ENCODE data around the gene PLEKHG7.
"Not testable (repeated sequence)": the region's sequence is repeated elsewhere in the genome, so short reads cannot be mapped to it uniquely, and the experiment has no call there.

Gene PLEKHG7

DNA sequence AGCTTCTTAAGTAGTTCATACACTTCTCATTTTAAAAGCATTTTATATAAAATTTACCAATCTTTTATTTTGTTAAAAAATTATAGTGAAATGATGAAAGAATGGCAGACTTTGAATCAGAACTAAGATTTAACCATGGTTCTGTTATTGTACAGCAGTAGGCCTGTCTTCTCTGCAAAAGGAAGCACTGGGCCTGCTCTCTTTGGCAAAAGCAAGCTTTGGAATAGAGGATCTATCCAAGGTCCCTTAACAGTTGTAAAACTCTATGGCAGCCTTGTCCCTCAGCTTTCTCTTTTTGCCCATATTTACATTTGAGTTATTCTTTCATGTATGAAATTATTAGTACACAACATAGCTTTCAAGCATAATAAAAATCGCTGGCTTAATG lies 82.8 kb downstream of the PLEKHG7 start:
- H3K4me3 ChIP-seq (ENCODE audit: low read length), result no peak overlapping the region
- H3K27ac ChIP-seq (ENCODE audit: low read length), result no peak overlapping the region
- H3K27me3 ChIP-seq (ENCODE audit: low read depth, low read length), result no peaks in the 10 kb centered on the region
- H3K9me3 ChIP-seq (ENCODE audit: insufficient read depth, low read length), result no peaks in the 10 kb centered on the region
- no peak overlapping the region for H3K4me2 ChIP-seq (ENCODE audit: low read length)
- TF ChIP-seq, protein P1, sequence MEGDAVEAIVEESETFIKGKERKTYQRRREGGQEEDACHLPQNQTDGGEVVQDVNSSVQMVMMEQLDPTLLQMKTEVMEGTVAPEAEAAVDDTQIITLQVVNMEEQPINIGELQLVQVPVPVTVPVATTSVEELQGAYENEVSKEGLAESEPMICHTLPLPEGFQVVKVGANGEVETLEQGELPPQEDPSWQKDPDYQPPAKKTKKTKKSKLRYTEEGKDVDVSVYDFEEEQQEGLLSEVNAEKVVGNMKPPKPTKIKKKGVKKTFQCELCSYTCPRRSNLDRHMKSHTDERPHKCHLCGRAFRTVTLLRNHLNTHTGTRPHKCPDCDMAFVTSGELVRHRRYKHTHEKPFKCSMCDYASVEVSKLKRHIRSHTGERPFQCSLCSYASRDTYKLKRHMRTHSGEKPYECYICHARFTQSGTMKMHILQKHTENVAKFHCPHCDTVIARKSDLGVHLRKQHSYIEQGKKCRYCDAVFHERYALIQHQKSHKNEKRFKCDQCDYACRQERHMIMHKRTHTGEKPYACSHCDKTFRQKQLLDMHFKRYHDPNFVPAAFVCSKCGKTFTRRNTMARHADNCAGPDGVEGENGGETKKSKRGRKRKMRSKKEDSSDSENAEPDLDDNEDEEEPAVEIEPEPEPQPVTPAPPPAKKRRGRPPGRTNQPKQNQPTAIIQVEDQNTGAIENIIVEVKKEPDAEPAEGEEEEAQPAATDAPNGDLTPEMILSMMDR (IDR thresholded peaks at IDR 0.05; ENCODE audit: low read depth, low read length), result no peak
- no peak for TF ChIP-seq EZH2phosphoT487 (IDR thresholded peaks at IDR 0.05; ENCODE audit: low read depth)
- no peak overlapping the region for H3K9ac ChIP-seq (ENCODE audit: low read length)
- no peaks in the 10 kb centered on the region for H3K79me2 ChIP-seq (ENCODE audit: low read length)
- H2AFZ ChIP-seq (ENCODE audit: low read depth, low read length), result no peak overlapping the region
- no peaks in the 10 kb centered on the region for H3K4me1 ChIP-seq (ENCODE audit: low read length)
- H4K20me1 ChIP-seq (ENCODE audit: insufficient read depth, low read length), result no peaks in the 10 kb centered on the region
- H3K36me3 ChIP-seq (replicated peaks; ENCODE audit: low read depth, low read length), result no peaks in the 10 kb centered on the region

DNA sequence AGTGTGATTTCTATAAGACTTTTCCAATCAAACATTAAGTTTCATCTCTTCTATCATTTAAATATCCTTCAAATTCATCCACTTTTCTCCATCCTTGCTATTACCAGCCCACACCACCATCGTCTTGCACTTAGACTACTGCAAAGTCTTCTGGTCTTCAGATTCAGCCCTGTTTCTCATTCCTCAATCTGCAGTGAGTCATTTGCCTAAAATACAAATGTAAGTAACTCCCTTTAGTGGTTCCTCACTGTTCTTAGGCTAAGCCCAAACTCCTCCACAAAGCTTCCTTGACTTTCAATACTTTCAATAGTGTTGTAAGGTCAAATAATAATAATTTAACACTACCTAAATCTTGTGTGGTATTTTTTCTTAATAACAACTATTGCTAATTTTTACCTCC lies 83.3 kb downstream of the PLEKHG7 start:
- H3K4me2 ChIP-seq (ENCODE audit: low read length), result no peak overlapping the region
- no peaks in the 10 kb centered on the region for H4K20me1 ChIP-seq (ENCODE audit: insufficient read depth, low read length)
- TF ChIP-seq, protein P1 (IDR thresholded peaks at IDR 0.05; ENCODE audit: low read depth, low read length), result no peak
- TF ChIP-seq EZH2phosphoT487 (IDR thresholded peaks at IDR 0.05; ENCODE audit: low read depth), result no peak
- H3K36me3 ChIP-seq (replicated peaks; ENCODE audit: low read depth, low read length), result no peaks in the 10 kb centered on the region
- no peak overlapping the region for H2AFZ ChIP-seq (ENCODE audit: low read depth, low read length)
- no peaks in the 10 kb centered on the region for H3K4me1 ChIP-seq (ENCODE audit: low read length)
- H3K27me3 ChIP-seq (ENCODE audit: low read depth, low read length), result no peaks in the 10 kb centered on the region
- H3K9ac ChIP-seq (ENCODE audit: low read length), result no peak overlapping the region
- no peak overlapping the region for H3K27ac ChIP-seq (ENCODE audit: low read length)
- no peaks in the 10 kb centered on the region for H3K79me2 ChIP-seq (ENCODE audit: low read length)
- no peak overlapping the region for H3K4me3 ChIP-seq (ENCODE audit: low read length)
- no peaks in the 10 kb centered on the region for H3K9me3 ChIP-seq (ENCODE audit: insufficient read depth, low read length)

DNA sequence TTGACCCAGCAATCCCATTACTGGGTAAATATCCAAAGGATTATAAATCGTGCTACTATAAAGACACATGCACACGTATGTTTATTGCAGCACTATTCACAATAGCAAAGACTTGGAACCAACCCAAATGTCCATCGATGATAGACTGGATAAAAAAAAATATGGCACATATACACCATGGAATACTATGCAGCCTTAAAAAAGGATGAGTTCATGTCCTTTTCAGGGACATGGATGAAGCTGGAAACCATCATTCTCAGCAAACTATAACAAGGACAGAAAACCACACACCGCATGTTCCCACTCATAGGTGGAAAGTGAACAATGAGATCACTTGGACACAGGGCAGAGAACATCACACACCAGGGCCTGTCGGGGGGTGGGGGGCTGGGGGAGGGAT lies 91.6 kb downstream of the PLEKHG7 start:
- H3K27me3 ChIP-seq (ENCODE audit: low read depth, low read length); H3K9ac ChIP-seq (ENCODE audit: low read length); H3K36me3 ChIP-seq (replicated peaks; ENCODE audit: low read depth, low read length); H3K4me2 ChIP-seq (ENCODE audit: low read length); H3K4me3 ChIP-seq (ENCODE audit: low read length); H3K27ac ChIP-seq (ENCODE audit: low read length); H3K4me1 ChIP-seq (ENCODE audit: low read length); H3K9me3 ChIP-seq (ENCODE audit: insufficient read depth, low read length); H2AFZ ChIP-seq (ENCODE audit: low read depth, low read length); H4K20me1 ChIP-seq (ENCODE audit: insufficient read depth, low read length); H3K79me2 ChIP-seq (ENCODE audit: low read length): not testable (repeated sequence)

DNA sequence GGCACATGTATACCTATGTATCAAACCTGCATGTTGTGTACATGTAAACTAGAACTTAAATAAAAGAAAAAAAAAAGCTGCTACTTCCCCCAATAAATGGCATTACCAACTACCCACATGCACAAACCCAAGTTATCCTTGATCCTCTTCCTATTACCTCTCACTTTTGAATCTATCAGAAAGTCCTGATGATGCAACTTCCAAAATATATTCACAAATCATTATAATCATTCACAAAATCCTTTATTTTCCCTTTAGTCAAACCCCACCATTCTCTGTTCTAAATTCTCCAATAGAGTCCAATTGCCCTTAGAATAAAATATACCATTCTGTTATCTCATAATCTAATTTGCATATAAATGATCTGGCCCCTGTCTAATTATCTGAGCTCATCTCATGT lies 92.0 kb downstream of the PLEKHG7 start:
- Histone ChIP-seq H3K36me3 (replicated peaks; ENCODE audit: low read depth, low read length) (peaks cover 6% of the 10 kb centered on the region), H3K4me1 (ENCODE audit: low read length) (no peaks in the 10 kb centered on the region), H4K20me1 (ENCODE audit: insufficient read depth, low read length) (no peaks in the 10 kb centered on the region), H3K9ac (ENCODE audit: low read length) (no peak overlapping the region), H3K27me3 (ENCODE audit: low read depth, low read length) (no peaks in the 10 kb centered on the region), H3K4me2 (ENCODE audit: low read length) (no peak overlapping the region), H3K9me3 (ENCODE audit: insufficient read depth, low read length) (no peaks in the 10 kb centered on the region), H3K4me3 (ENCODE audit: low read length) (no peak overlapping the region), H3K27ac (ENCODE audit: low read length) (no peak overlapping the region), H3K79me2 (ENCODE audit: low read length) (no peaks in the 10 kb centered on the region), H2AFZ (ENCODE audit: low read depth, low read length) (no peak overlapping the region)
- TF ChIP-seq, protein P1 (IDR thresholded peaks at IDR 0.05; ENCODE audit: low read depth, low read length), result no peak
- TF ChIP-seq EZH2phosphoT487 (IDR thresholded peaks at IDR 0.05; ENCODE audit: low read depth), result no peak

DNA sequence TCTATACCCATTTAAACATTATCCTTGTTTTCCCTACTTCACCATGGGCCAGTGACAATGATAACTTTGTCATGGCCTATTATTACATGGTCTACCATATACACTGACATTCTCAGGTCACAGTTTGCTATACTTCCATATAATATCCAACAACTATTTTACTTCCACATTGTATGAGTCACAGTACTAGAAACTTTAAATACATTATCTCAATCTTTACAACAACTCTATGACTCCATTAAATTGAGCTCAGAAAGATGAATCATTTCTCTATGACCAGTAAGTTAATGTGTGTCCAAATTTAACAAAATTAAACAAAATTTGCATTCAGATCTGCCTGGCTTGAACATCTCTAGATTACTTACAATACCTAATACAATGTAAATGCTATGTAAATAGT lies 93.9 kb downstream of the PLEKHG7 start:
- TF ChIP-seq, protein P1 (IDR thresholded peaks at IDR 0.05; ENCODE audit: low read depth, low read length), result no peak
- no peak for TF ChIP-seq EZH2phosphoT487 (IDR thresholded peaks at IDR 0.05; ENCODE audit: low read depth)
- Histone ChIP-seq H3K4me3 (ENCODE audit: low read length) (no peak overlapping the region), H2AFZ (ENCODE audit: low read depth, low read length) (no peak overlapping the region), H3K9me3 (ENCODE audit: insufficient read depth, low read length) (no peaks in the 10 kb centered on the region), H3K9ac (ENCODE audit: low read length) (no peak overlapping the region), H3K4me1 (ENCODE audit: low read length) (no peaks in the 10 kb centered on the region), H3K4me2 (ENCODE audit: low read length) (no peak overlapping the region), H4K20me1 (ENCODE audit: insufficient read depth, low read length) (no peaks in the 10 kb centered on the region), H3K79me2 (ENCODE audit: low read length) (no peaks in the 10 kb centered on the region), H3K27ac (ENCODE audit: low read length) (no peak overlapping the region), H3K36me3 (replicated peaks; ENCODE audit: low read depth, low read length) (peaks cover 14% of the 10 kb centered on the region), H3K27me3 (ENCODE audit: low read depth, low read length) (no peaks in the 10 kb centered on the region)
